Uterus (tissue), 4 donors: ENCODE results near the gene RAPH1. TPM values are rescaled to one million over a fixed set of nuclear protein-coding genes. Genes with fewer than 3 reads are reported as not detected.
"Not testable (repeated sequence)": the region's sequence is repeated elsewhere in the genome, so short reads cannot be mapped to it uniquely, and the experiment has no call there.

Source experiments
- DNase-seq, 2 donors: peaks; one replicate each; pipeline ENCODE4 v3.0.0-alpha.2; 2019 to 2020
- H3K27ac ChIP-seq, 2 donors: fragments of 200-600 bp; sonication (generic); 1 replicate in 1 of 2; 2 replicates in 1 of 2; pipeline ENCODE4 v1.5.1; 2016 to 2018
- H3K27me3 ChIP-seq, 2 donors: fragments of 200-600 bp; sonication (generic); one replicate each; pipeline ENCODE4 v1.5.1; 2018 to 2019; ENCODE audit warnings: control low read depth in 1 of 2
- H3K36me3 ChIP-seq, 2 donors: fragments of 200-600 bp; sonication (generic); one replicate each; pipeline ENCODE4 v1.5.1; 2019; ENCODE audit warnings: control low read depth in 1 of 2
- H3K4me1 ChIP-seq, 2 donors: fragments of 200-600 bp; sonication (generic); one replicate each; pipeline ENCODE4 v1.5.1; 2018 to 2019; ENCODE audit warnings: control low read depth in 1 of 2
- H3K4me3 ChIP-seq, 2 donors: fragments of 200-600 bp; sonication (generic); 1 replicate in 1 of 2; 2 replicates in 1 of 2; pipeline ENCODE4 v1.5.1; 2018 to 2019; ENCODE audit warnings: mild to moderate bottlenecking in 1 of 2
- H3K9me3 ChIP-seq, 2 donors: fragments of 200-600 bp; sonication (generic); one replicate each; pipeline ENCODE4 v1.5.1; 2019; ENCODE audit warnings: control low read depth in 1 of 2
- POLR2A ChIP-seq, 2 donors: fragments of 450-650 bp; IDR thresholded peaks; one replicate each; pipeline ENCODE4 v1.6.1; 2016; ENCODE audit warnings: antibody characterized with exemption in 2 of 2, mild to moderate bottlenecking in 1 of 2, moderate library complexity in 1 of 2
- intact Hi-C: fragments of 100-400 bp; cut with DNase I; formaldehyde crosslinking; loops from one replicate; pipeline ENCODE4 v1.15.1; 2023; ENCODE audit warnings: low total_unique reads
- total RNA-seq, 4 donors: library from RNA; depleted of rRNA in 3 of 4; stranded (reverse); fragments of >200 nt in 3 of 4; gene quantifications; one replicate each; pipeline versions ENCODE4 v1.1.0 to v1.2.4, GENCODE V29; 2014 to 2023
- TF ChIP-seq, protein P1 (sequence below), 4 experiments: fragments of 200-600 bp in 2 of 4; fragments of 450-650 bp in 2 of 4; sonication (generic) in 2 of 4; IDR thresholded peaks; one replicate each; pipeline ENCODE4 v1.5.1; 2016 to 2019; ENCODE audit warnings: antibody characterized with exemption in 4 of 4, mild to moderate bottlenecking in 2 of 4, moderate library complexity in 1 of 4
- donor health status: DM: yes; HTN: yes; CAD: no.

RAPH1 gene
- total RNA-seq, 4 donors from 2014 or later, result 17.4 to 49.5 (median 23.5) TPM

DNA sequence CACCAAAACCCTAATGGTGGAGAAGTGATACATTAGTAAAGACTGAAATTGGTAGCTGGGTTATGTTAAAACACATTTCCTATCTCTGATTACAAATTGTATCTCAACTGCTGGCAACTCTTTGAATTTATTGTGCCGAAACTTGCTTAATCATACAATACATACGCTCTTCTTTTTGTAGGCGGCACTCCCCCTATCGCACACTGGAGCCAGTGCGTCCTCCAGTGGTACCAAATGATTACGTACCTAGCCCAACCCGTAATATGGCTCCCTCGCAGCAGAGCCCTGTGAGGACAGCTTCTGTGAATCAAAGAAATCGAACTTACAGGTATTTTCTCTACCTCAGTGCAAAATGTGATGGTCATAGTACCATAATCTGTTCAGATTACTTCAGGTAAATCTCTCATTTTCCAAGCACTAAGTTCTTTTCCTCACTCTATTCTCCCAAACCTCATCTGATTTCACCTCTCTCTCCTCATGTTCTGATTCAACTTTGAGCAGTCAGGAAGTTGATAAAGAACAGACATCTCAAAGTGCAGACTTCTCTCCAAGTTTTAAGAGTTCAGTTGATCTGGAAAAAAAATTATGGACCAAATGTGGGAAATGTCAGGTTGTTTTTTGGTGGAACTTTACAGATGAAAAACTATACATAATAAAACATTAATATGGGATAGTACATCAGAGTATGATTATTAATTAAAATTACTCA, 140.4 kb downstream of the RAPH1 start:
- intact Hi-C loops, result no loop called here
- no peaks in the 10 kb centered on the region for H3K9me3 ChIP-seq
- no peak for TF ChIP-seq POLR2A (IDR thresholded peaks at IDR 0.05)
- TF ChIP-seq, protein P1, sequence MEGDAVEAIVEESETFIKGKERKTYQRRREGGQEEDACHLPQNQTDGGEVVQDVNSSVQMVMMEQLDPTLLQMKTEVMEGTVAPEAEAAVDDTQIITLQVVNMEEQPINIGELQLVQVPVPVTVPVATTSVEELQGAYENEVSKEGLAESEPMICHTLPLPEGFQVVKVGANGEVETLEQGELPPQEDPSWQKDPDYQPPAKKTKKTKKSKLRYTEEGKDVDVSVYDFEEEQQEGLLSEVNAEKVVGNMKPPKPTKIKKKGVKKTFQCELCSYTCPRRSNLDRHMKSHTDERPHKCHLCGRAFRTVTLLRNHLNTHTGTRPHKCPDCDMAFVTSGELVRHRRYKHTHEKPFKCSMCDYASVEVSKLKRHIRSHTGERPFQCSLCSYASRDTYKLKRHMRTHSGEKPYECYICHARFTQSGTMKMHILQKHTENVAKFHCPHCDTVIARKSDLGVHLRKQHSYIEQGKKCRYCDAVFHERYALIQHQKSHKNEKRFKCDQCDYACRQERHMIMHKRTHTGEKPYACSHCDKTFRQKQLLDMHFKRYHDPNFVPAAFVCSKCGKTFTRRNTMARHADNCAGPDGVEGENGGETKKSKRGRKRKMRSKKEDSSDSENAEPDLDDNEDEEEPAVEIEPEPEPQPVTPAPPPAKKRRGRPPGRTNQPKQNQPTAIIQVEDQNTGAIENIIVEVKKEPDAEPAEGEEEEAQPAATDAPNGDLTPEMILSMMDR (IDR thresholded peaks at IDR 0.05), result no peak
- no peaks in the 10 kb centered on the region for H3K4me1 ChIP-seq
- no peaks in the 10 kb centered on the region for H3K27me3 ChIP-seq
- no peak for DNase-seq
- H3K27ac ChIP-seq, result no peak overlapping the region
- H3K4me3 ChIP-seq, result no peak overlapping the region
- no peaks in the 10 kb centered on the region for H3K36me3 ChIP-seq

DNA sequence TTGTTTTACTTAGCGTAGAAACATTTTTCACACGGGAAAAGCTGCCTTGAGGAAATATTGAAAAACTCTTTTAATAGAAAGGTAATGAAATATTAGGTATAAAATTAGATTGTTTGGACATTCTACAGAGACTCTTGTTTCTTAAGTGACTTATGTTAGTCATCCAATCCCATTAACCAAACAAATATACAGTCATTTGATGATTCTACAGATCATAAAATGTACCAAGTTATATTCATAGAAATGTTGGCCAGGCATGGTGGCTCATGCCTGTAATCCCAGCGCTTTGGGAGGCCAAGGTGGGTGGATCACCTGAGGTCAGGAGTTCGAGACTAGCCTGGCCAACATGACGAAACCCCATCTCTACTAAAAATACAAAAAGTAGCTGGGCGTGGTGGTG, 146.9 kb downstream of the RAPH1 start:
- H3K36me3 ChIP-seq, H3K4me3 ChIP-seq, H3K9me3 ChIP-seq, H3K27me3 ChIP-seq, H3K27ac ChIP-seq, intact Hi-C loops, H3K4me1 ChIP-seq, DNase-seq: not testable (repeated sequence)

DNA sequence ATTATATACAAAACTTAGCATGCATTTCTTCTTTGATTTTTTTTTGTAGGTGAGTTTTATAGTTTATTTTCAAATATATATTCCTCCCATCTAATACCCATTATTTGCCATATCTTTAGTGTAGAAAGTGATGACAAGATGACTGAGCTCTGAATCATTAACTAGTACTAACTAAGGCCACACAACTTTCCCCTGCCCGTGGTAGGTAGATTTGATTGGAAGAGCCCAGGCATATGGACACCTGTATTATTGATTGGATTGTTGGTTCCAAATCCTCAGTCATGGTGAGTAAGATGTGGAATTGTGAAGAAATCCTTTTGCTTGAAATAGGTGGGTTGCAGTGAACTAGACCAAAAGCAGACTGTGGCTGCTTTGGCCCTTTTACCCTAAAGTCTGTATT, 152.1 kb downstream of the RAPH1 start:
- TF ChIP-seq, protein P1 (IDR thresholded peaks at IDR 0.05), result no peak
- no peak for TF ChIP-seq POLR2A (IDR thresholded peaks at IDR 0.05)
- DNase-seq, result no peak
- no peak overlapping the region for H3K4me3 ChIP-seq

DNA sequence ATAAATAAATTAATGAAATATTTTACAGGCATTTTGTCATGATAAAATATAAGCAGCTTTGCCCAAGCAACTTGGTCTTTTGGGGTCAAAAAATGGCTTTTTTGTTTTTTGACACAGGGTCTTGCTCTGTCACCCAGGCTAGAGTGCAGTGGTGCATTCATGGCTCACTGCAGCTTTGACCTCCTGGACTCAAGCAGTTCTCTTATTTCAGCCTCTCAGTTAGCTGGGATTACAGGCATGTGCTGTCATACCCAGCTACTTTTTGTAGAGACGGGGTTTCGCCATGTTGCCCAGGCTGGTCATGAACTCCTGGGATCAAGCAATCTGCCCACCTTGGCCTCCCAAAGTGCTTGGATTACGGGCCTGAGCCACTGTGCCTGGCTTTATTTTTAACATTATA, 155.9 kb downstream of the RAPH1 start:
- Histone ChIP-seq H3K36me3 (no peaks in the 10 kb centered on the region), H3K27ac (no peak overlapping the region), H3K27me3 (no peaks in the 10 kb centered on the region), H3K4me1 (no peaks in the 10 kb centered on the region), H3K4me3 (no peak overlapping the region), H3K9me3 (no peaks in the 10 kb centered on the region)
- no peak for DNase-seq
- intact Hi-C loops, result no loop called here
- TF ChIP-seq, protein P1 (IDR thresholded peaks at IDR 0.05), result no peak
- no peak for TF ChIP-seq POLR2A (IDR thresholded peaks at IDR 0.05)

More for the DNA sequence above, 152.1 kb downstream of the RAPH1 start:
- Histone ChIP-seq H3K9me3 (no peaks in the 10 kb centered on the region), H3K36me3 (no peaks in the 10 kb centered on the region), H3K27ac (no peak overlapping the region), H3K4me1 (no peaks in the 10 kb centered on the region), H3K27me3 (no peaks in the 10 kb centered on the region)
- intact Hi-C loops, result no loop called here

DNA sequence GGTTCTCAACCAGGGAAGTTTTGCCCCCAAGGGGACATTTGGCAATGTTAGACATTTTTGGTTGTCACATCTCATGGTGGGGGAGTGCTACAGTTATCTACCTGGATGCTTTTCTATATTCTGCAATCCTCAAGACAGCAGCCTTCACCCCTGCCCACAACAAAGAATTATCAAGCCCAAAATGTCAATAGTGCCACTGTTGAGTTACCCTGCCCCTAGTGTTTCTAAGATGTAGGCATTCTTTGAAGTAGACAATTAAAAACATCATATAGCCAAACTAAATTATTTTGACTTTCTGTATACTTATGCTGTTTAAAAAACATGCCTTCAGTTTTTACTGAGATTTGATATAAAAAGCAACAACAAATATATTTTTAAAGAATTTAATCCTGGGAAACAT, 158.9 kb downstream of the RAPH1 start:
- Histone ChIP-seq H3K4me1 (no peaks in the 10 kb centered on the region), H3K27me3 (no peaks in the 10 kb centered on the region), H3K4me3 (no peak overlapping the region), H3K36me3 (no peaks in the 10 kb centered on the region), H3K27ac (no peak overlapping the region), H3K9me3 (no peaks in the 10 kb centered on the region)
- DNase-seq, result no peak
- no peak for TF ChIP-seq POLR2A (IDR thresholded peaks at IDR 0.05)
- TF ChIP-seq, protein P1 (IDR thresholded peaks at IDR 0.05), result no peak
- intact Hi-C loops, result no loop called here

DNA sequence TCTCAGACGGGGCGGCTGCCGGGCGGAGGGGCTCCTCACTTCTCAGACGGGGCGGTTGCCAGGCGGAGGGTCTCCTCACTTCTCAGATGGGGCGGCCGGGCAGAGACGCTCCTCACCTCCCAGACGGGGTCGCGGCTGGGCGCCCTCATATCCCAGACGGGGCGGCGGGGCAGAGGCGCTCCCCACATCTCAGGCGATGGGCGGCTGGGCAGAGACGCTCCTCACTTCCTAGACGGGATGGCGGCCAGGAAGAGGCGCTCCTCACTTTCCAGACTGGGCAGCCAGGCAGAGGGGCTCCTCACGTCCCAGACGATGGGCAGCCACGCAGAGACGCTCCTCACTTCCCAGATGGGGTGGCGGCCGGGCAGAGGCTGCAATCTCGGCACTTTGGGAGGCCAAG, 162.4 kb downstream of the RAPH1 start:
- DNase-seq, H3K4me1 ChIP-seq, H3K9me3 ChIP-seq, H3K36me3 ChIP-seq, H3K4me3 ChIP-seq, H3K27ac ChIP-seq, intact Hi-C loops, H3K27me3 ChIP-seq: not testable (repeated sequence)
